SIG-M5 treated with dmso at 0.1 percent for 504 hours (cell line): ENCODE results near the gene EDDM3A.

Experiments
- DNase-seq: peaks from one replicate; lab custom pipeline; 2025; ENCODE audit not compliant: unreplicated experiment; lab: John Stamatoyannopoulos, UW

EDDM3A gene

GRCh38 chr14:20782280-20782890 lies 36.7 kb downstream of the EDDM3A start:
- DNase-seq: peak; percentile 57

DNA sequence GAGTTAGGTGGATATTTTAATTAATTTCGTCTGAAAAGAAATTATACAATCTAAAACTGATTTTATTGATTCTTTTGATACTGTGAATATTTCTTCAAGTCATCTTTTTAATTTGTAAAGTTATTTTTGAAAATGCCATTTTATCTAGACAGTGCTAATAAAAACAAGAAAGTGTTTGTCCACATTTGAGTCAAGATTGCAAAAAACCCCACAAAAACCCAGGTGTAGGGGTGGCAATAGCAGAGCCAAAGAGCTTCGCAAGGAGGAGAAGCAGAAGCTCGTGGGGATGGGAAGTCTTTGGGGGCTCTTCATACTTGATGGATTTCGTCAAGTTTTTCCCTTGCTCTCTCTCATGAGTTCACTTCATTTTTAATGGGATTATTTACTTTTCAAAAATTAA lies 41.3 kb downstream of the EDDM3A start:
- no peak for DNase-seq

GRCh38 chr14:20789230-20789813 lies 43.6 kb downstream of the EDDM3A start:
- no peak for DNase-seq

DNA sequence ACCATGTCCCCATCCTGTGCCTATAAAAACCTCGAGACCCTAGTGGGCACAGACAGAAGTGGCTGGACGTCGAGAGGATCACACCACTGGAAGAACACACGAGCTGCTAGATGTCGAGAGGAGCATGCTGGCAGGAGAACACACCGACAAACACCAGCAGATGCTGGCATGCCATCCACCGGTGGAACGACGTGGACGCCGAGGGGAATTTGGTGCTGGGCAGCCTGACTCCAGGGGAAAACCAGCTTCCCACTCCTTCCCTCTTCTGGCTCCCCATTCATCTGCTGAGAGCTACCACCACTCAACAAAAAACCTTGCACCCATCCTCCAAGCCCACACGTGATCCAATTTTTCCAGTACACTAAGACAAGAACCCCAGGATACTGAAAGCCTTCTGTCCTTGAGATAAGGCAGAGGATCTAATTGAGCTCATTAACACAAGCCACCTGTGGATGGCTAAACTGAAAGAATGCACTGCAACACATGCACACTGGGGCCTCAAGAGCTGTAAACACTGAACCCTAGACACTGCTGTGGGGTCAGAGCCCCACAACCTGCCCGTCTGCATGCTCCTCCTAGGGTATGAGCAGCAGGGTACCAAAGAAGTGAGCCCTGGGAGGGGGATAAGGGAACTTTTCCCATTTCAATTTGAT lies 44.9 kb downstream of the EDDM3A start:
- no peak for DNase-seq

GRCh38 chr14:20791187-20791586 lies 45.5 kb downstream of the EDDM3A start:
- no peak for DNase-seq

DNA sequence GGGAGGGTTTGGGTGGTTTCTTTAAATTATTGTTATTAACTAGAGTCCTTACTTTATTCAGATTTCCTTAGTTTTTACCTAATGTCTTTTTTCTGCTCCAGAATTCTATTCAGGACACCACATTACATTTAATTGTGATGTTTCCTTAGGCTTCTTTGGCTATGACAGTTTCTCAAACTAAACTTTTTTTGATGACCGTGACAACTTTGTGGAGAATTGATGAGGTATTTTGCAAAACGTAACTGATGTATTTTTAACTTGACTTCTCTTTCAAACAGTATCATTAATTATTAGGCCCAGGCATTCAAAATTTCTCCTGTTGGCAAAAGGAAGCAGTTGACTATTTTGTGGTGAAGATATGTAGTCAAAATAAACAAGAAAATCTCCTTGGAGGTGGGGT lies 45.9 kb downstream of the EDDM3A start:
- no peak for DNase-seq

DNA sequence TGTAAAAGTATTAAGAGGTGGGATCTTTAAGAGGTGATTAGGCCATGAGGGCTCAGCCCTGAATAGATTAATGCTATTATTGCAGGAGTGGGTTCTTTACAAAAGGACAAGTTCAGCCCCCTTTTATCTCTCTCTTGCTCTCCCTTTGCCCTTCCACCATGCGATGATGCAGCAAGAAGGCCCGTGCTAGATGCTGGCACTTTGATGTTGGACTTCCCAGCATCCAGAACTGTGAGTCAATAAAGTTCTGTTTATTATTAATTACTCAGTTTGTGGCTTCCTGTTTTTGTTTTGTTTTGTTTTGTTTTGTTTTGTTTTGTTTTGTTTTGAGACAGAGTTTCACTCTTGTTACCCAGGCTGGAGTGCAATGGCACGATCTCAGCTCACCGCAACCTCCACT lies 46.9 kb downstream of the EDDM3A start:
- DNase-seq: no peak

- peak; percentile 94 for DNase-seq
These were observed 49.1 kb downstream of the EDDM3A start for GRCh38 chr14:20794644-20795369.

- DNase-seq: no peak
These were observed 51.5 kb downstream of the EDDM3A start for GRCh38 chr14:20797164-20797563.
